Mesothelial cell of epicardium (in vitro differentiated cells): ENCODE measurements around the gene MINDY4. TPM values are rescaled to one million over a fixed set of nuclear protein-coding genes. Genes with fewer than 3 reads are reported as not detected.

Experiments
- DNase-seq, 2 experiments: peaks; one replicate each; pipeline ENCODE4 v3.0.0; 2021; ENCODE audit warnings: low spot score in 2 of 2; ENCODE audit not compliant: unreplicated experiment in 2 of 2
- H3K27ac Mint-ChIP-seq: 2 replicates; pipeline ENCODE4 v1.8.0; 2021; ENCODE audit warnings: mixed read lengths
- H3K27me3 Mint-ChIP-seq: 2 replicates; pipeline ENCODE4 v1.8.0; 2021; ENCODE audit warnings: low read depth, mixed read lengths
- H3K36me3 Mint-ChIP-seq: 2 replicates; pipeline ENCODE4 v1.8.0; 2021; ENCODE audit warnings: mixed read lengths
- H3K4me1 Mint-ChIP-seq: 2 replicates; pipeline ENCODE4 v1.8.0; 2021; ENCODE audit warnings: mixed read lengths
- H3K4me3 Mint-ChIP-seq: 2 replicates; pipeline ENCODE4 v1.8.0; 2021; ENCODE audit warnings: mild to moderate bottlenecking, moderate library complexity, mixed read lengths
- H3K9me3 Mint-ChIP-seq: 2 replicates; pipeline ENCODE4 v1.8.0; 2021; ENCODE audit warnings: mixed read lengths
- total RNA-seq: library from RNA; stranded (reverse); gene quantifications from 3 replicates; pipeline ENCODE4 v1.2.1, GENCODE V29; 2021
- TF ChIP-seq, protein P1 (sequence below): fragments of 200-600 bp; sonication (generic); IDR thresholded peaks from one replicate; pipeline ENCODE4 v1.5.0; 2021; ENCODE audit warnings: antibody characterized with exemption; ENCODE audit not compliant: unreplicated experiment

Gene MINDY4
- total RNA-seq, 1 donor from 2014 or later, result 10.8 TPM

- no peaks in the 10 kb centered on the region for H3K36me3 Mint-ChIP-seq
- TF ChIP-seq, protein P1, sequence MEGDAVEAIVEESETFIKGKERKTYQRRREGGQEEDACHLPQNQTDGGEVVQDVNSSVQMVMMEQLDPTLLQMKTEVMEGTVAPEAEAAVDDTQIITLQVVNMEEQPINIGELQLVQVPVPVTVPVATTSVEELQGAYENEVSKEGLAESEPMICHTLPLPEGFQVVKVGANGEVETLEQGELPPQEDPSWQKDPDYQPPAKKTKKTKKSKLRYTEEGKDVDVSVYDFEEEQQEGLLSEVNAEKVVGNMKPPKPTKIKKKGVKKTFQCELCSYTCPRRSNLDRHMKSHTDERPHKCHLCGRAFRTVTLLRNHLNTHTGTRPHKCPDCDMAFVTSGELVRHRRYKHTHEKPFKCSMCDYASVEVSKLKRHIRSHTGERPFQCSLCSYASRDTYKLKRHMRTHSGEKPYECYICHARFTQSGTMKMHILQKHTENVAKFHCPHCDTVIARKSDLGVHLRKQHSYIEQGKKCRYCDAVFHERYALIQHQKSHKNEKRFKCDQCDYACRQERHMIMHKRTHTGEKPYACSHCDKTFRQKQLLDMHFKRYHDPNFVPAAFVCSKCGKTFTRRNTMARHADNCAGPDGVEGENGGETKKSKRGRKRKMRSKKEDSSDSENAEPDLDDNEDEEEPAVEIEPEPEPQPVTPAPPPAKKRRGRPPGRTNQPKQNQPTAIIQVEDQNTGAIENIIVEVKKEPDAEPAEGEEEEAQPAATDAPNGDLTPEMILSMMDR, result no peak
- no peaks in the 10 kb centered on the region for H3K27me3 Mint-ChIP-seq
- peak within 1 kb of the TSS; percentile 8 for H3K4me3 Mint-ChIP-seq
- H3K4me1 Mint-ChIP-seq, result peaks cover 40% of the 10 kb centered on the region
- DNase-seq, result no peak
- H3K9me3 Mint-ChIP-seq, result no peaks in the 10 kb centered on the region
- peak within 1 kb of the TSS; percentile 72 for H3K27ac Mint-ChIP-seq
Observed at GRCh38 chr7:30911561-30911969, 140.3 kb downstream of the MINDY4 start, which contains the start of gene AQP1. Gene AQP1 (plus strand): TSS chr7:30911853. CDS start chr7:30911910, 57 bp downstream.

DNA sequence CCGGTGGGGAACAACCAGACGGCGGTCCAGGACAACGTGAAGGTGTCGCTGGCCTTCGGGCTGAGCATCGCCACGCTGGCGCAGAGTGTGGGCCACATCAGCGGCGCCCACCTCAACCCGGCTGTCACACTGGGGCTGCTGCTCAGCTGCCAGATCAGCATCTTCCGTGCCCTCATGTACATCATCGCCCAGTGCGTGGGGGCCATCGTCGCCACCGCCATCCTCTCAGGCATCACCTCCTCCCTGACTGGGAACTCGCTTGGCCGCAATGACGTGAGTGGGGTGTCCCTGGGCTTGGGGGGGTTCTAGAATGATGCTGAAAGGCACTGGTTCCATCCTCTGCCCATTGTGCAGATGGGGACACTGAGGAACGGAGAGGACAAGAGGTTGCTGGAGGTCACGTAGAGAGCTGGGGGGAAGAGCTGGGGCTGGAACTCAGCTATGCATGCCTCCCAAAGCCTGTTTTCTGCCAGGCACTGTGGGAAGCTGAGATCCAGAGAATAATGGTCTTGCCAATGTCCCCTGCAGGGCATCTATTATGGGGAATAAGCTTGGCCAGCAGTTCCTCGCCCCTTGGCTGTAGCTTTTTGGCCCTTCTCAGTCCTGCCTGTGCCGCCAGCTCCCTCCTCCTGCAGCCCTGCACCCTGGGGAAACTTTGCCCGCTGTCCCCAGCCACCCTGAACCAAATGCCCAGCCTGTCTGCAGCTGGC, 141.0 kb downstream of the MINDY4 start:
- TF ChIP-seq, protein P1, result no peak

GRCh38 chr7:30912731-30912985, 141.4 kb downstream of the MINDY4 start:
- Mint-ChIP-seq H3K27ac (peak overlapping the region; percentile 72), H3K27me3 (no peaks in the 10 kb centered on the region), H3K9me3 (no peaks in the 10 kb centered on the region), H3K4me1 (peaks cover 45% of the 10 kb centered on the region), H3K4me3 (no peak overlapping the region), H3K36me3 (no peaks in the 10 kb centered on the region)
- no peak for DNase-seq
- TF ChIP-seq, protein P1, result no peak

More for the DNA sequence above, 141.0 kb downstream of the MINDY4 start:
- H3K27ac Mint-ChIP-seq, result no peak overlapping the region
- no peak overlapping the region for H3K4me3 Mint-ChIP-seq
- peaks cover 43% of the 10 kb centered on the region for H3K4me1 Mint-ChIP-seq
- DNase-seq, result no peak
- no peaks in the 10 kb centered on the region for H3K36me3 Mint-ChIP-seq
- no peaks in the 10 kb centered on the region for H3K27me3 Mint-ChIP-seq
- H3K9me3 Mint-ChIP-seq, result no peaks in the 10 kb centered on the region

- Mint-ChIP-seq H3K4me1 (peaks cover 45% of the 10 kb centered on the region), H3K9me3 (no peaks in the 10 kb centered on the region), H3K27me3 (no peaks in the 10 kb centered on the region), H3K4me3 (no peak overlapping the region), H3K27ac (peak overlapping the region; percentile 72), H3K36me3 (no peaks in the 10 kb centered on the region)
- no peak for DNase-seq
- TF ChIP-seq, protein P1, result no peak
Observed at GRCh38 chr7:30912986-30913811, 142.0 kb downstream of the MINDY4 start.

DNA sequence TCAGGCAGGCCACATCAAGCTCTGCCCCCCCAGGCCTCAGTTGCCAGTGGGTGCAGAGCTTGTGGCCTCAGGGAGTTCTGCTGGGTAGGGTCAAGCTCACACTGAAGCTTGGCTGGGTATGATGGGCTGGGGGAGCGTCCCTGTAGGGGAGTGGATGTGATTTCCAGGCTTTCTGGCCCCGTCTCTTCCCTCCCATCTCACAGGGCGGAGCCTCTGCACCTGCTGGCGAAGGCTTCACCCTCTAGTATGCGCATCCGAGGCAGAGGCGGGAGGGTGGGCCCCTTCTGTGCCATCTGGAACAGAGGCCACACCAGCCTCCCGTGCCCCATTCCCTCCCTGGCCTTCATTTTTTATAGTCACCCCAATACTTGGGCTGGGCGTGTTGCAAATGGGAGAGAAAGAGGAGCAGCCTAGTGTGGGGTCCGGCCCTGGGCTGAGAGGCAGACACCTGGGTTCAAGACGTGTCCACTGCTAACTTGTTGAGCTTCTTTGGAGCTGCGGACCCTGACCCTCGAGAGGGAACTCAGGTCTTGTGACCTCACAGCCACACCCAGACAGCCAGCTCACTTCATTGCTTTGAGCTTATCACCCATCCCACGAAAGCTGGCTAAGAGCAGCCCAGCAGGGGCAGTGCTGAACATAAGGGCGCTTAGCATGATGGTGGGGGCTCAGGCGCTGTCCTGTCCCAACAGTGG, 142.8 kb downstream of the MINDY4 start:
- no peak overlapping the region for H3K27ac Mint-ChIP-seq
- no peak overlapping the region for H3K4me3 Mint-ChIP-seq
- H3K9me3 Mint-ChIP-seq, result no peaks in the 10 kb centered on the region

More for the DNA sequence above, 142.8 kb downstream of the MINDY4 start:
- no peaks in the 10 kb centered on the region for H3K36me3 Mint-ChIP-seq
- no peak for DNase-seq
- TF ChIP-seq, protein P1, result no peak
- H3K27me3 Mint-ChIP-seq, result no peaks in the 10 kb centered on the region
- H3K4me1 Mint-ChIP-seq, result peaks cover 43% of the 10 kb centered on the region
